ENCODE results near the gene TMEM80. TPM values are rescaled to one million over a fixed set of nuclear protein-coding genes. Genes with fewer than 3 reads are reported as not detected.

The TMEM80 gene
- total RNA-seq, 4 donors from 2014 or later: 57.3 to 103 (median 67.7) TPM

DNA sequence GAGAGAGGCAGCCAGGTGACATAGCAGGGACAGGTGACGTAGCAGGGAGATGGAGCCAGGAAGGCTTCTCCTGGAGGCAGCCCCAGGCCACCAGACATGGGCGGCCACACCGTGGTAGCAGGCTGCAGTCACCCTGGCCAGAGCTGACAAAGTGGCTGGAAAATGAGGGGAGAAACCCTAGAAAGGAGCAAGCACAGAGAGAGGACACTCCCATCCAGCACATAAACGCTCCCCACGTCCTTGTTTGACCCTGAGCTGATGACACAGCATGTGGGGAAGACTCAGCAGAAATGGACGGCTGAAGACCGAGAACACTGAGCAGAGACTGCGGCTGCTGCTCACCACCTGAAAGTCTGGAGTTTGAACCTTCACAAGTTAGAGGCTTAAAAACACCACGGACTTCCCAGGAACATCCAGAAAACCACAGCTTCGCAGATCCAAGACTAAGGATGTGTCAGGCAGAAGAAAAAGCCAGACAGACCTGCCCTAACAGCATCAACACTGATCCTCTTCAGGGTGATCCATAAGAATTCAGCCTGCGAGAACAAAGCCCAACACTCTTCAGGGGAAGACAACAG is 29.8 kb upstream of the TMEM80 start:
- H3K9me3 ChIP-seq: no peaks in the 10 kb centered on the region
- peak overlapping the region in 1 of 3 donors; percentile 26 for H3K27ac ChIP-seq
- H3K36me3 ChIP-seq: peaks cover 5 to 6% of the 10 kb centered on the region in 2 donors
- WGBS, 2 donors: 84 to 95% methylated on average over 11 of the region's 11 CpGs
- peaks cover 3 to 7% of the 10 kb centered on the region in 2 donors for H3K4me1 ChIP-seq
- no peak for TF ChIP-seq POLR2A (IDR thresholded peaks at IDR 0.05)
- TF ChIP-seq, protein P1, sequence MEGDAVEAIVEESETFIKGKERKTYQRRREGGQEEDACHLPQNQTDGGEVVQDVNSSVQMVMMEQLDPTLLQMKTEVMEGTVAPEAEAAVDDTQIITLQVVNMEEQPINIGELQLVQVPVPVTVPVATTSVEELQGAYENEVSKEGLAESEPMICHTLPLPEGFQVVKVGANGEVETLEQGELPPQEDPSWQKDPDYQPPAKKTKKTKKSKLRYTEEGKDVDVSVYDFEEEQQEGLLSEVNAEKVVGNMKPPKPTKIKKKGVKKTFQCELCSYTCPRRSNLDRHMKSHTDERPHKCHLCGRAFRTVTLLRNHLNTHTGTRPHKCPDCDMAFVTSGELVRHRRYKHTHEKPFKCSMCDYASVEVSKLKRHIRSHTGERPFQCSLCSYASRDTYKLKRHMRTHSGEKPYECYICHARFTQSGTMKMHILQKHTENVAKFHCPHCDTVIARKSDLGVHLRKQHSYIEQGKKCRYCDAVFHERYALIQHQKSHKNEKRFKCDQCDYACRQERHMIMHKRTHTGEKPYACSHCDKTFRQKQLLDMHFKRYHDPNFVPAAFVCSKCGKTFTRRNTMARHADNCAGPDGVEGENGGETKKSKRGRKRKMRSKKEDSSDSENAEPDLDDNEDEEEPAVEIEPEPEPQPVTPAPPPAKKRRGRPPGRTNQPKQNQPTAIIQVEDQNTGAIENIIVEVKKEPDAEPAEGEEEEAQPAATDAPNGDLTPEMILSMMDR (IDR thresholded peaks at IDR 0.05): no peak
- intact Hi-C loops (cut with DNase I): loop anchor here (10.0 kb wide), 1 partner anchor 59 kb away; no protein-coding TSS in a partner anchor
- no peaks in the 10 kb centered on the region for H3K27me3 ChIP-seq
- no peak for DNase-seq
- no peak overlapping the region for H3K4me3 ChIP-seq (replicated peaks in 1 of 3)

GRCh38 chr11:673866-674265 is 21.8 kb upstream of the TMEM80 start:
- no peak for DNase-seq
- no peak for TF ChIP-seq POLR2A (IDR thresholded peaks at IDR 0.05)
- TF ChIP-seq, protein P1 (IDR thresholded peaks at IDR 0.05): no peak
- Histone ChIP-seq H3K36me3 (peaks cover 18 to 23% of the 10 kb centered on the region in 2 donors), H3K4me1 (peaks cover 0 to 3% of the 10 kb centered on the region in 2 donors), H3K27me3 (no peaks in the 10 kb centered on the region), H3K4me3 (replicated peaks in 1 of 3) (no peak overlapping the region), H3K27ac (no peak overlapping the region), H3K9me3 (no peaks in the 10 kb centered on the region)
- intact Hi-C loops (cut with DNase I): no loop called here
- WGBS, 2 donors: 93 to 97% methylated on average over 8 of the region's 8 CpGs

DNA sequence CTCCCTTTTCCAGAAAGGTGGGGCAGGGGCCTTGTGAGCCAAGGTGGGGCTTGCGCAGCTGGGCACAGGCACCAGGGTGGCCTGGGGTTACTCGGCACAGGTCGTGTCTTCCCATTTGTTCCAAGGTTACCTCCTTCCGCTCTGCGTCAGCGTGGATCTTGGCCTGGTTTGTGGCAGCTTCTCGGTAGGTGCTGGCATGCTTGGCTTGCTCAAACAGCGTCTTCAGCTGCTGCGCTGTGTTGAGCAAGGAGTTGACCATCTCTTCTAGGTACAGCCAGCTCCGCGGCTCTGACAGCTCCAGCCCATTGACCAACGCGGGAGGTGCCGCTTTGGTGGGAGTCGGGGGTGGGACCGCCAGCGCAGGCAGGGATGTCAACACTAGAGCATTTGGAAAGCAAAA is 21.2 kb upstream of the TMEM80 start:
- intact Hi-C loops (cut with DNase I): no loop called here

DNA sequence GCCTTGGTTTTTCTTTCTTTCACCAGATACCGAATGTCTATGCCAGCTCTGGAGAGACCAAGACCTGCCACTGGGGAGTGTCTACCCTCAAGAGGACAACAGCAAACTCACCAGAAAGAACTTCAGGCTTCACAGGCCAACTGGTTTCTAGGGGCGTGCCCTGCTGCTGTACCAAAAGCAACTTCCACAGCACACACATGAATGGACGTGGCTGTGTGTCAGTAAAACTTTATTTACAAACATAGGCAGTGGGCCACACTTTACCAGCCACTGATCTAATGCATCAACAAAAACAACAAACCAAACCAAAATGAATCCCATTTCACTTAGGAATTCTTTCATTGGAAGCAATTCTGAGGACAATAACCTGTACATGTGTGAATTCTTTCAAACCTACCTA is 17.3 kb upstream of the TMEM80 start:
- H3K27ac ChIP-seq: no peak overlapping the region
- WGBS, 2 donors: 92 to 97% methylated on average over 3 of the region's 3 CpGs
- H3K4me3 ChIP-seq (replicated peaks in 1 of 3): no peak overlapping the region
- H3K4me1 ChIP-seq: no peaks in the 10 kb centered on the region
- intact Hi-C loops (cut with DNase I): no loop called here
- H3K36me3 ChIP-seq: peaks cover 26 to 28% of the 10 kb centered on the region in 2 donors
- H3K9me3 ChIP-seq: no peaks in the 10 kb centered on the region
- TF ChIP-seq, protein P1 (IDR thresholded peaks at IDR 0.05): no peak
- no peak for TF ChIP-seq POLR2A (IDR thresholded peaks at IDR 0.05)
- no peak for DNase-seq
- no peaks in the 10 kb centered on the region for H3K27me3 ChIP-seq

More for the DNA sequence above, 21.2 kb upstream of the TMEM80 start:
- Histone ChIP-seq H3K27me3 (no peaks in the 10 kb centered on the region), H3K4me3 (replicated peaks in 1 of 3) (no peak overlapping the region), H3K4me1 (peaks cover 0 to 3% of the 10 kb centered on the region in 2 donors), H3K36me3 (peaks cover 23 to 24% of the 10 kb centered on the region in 2 donors), H3K27ac (no peak overlapping the region), H3K9me3 (no peaks in the 10 kb centered on the region)
- DNase-seq: no peak
- WGBS, 2 donors: 95% methylated on average over 17 of the region's 17 CpGs
- TF ChIP-seq, protein P1 (IDR thresholded peaks at IDR 0.05): no peak
- TF ChIP-seq POLR2A (IDR thresholded peaks at IDR 0.05): no peak
